ENCODE results near the gene TMED10. TPM values are rescaled to one million over a fixed set of nuclear protein-coding genes. Genes with fewer than 3 reads are reported as not detected.

TMED10 gene
- total RNA-seq, 2 donors from 2014 or later = 320 to 397 TPM

GRCh38 chr14:75150150-75150549 lies 26.3 kb downstream of the TMED10 start:
- intact Hi-C loops (cut with DNase I) = no loop called here
- 72% methylated on average over 2 of the region's 2 CpGs for WGBS
- Histone ChIP-seq H3K36me3 (no peaks in the 10 kb centered on the region), H3K27me3 (replicated peaks; ENCODE audit: insufficient read depth) (no peaks in the 10 kb centered on the region), H3K4me1 (replicated peaks) (no peaks in the 10 kb centered on the region), H3K4me3 (no peak overlapping the region), H3K9me3 (no peaks in the 10 kb centered on the region), H3K27ac (no peak overlapping the region)
- DNase-seq (ENCODE audit: low spot score) = no peak
- TF ChIP-seq POLR2AphosphoS5 (IDR thresholded peaks at IDR 0.05) (no peak), POLR2A (IDR thresholded peaks at IDR 0.05) (no peak), CTCF (IDR thresholded peaks at IDR 0.05) (no peak)

DNA sequence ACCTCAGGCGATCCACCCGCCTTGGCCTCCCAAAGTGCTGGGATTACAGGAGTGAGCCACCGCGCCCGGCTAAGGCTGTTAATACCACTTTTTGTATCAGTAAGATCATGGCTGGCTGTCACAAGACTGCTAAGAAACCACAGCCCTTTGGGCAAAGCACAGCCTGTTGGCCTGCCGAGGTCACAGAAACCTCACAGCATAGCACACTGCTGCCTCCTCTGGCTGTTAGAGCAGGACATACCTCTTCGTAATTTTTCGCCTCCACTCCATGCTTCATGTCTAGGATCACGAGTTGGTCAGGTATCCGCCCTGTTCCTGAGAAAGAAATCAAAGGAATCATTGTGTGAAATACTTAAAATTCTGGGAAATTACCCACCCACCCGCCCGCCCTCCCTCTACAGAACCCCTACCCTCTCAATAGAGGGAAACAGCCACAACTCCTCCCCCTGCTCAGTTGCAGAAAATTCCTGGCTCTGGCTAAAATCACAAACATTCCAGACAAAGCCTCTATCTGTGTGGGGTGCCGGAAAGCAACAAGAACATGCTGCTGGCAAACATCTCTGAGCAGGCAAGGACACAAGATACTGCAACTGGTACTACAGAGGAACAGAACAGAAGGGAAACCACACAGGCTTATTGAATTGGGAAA lies 28.9 kb downstream of the TMED10 start:
- H3K4me1 ChIP-seq (replicated peaks) = peaks cover 6% of the 10 kb centered on the region
- peak overlapping the region; percentile 55 to 69 for H3K27ac ChIP-seq
- H3K36me3 ChIP-seq = no peaks in the 10 kb centered on the region
- no peaks in the 10 kb centered on the region for H3K27me3 ChIP-seq (replicated peaks; ENCODE audit: insufficient read depth)
- peak; percentile 56 for TF ChIP-seq POLR2AphosphoS5 (IDR thresholded peaks at IDR 0.05)
- peak in 2 of 4 experiments; percentile 34 to 40 for TF ChIP-seq CTCF (IDR thresholded peaks at IDR 0.05)
- TF ChIP-seq POLR2A (IDR thresholded peaks at IDR 0.05) = no peak
- no peaks in the 10 kb centered on the region for H3K9me3 ChIP-seq
- intact Hi-C loops (cut with DNase I) = no loop called here
- DNase-seq (ENCODE audit: low spot score) = peak; percentile 67
- WGBS = 45% methylated on average over 13 of the region's 13 CpGs
- no peak overlapping the region for H3K4me3 ChIP-seq

- intact Hi-C loops (cut with DNase I) = no loop called here
- no peak overlapping the region for H3K27ac ChIP-seq
- H3K9me3 ChIP-seq = no peaks in the 10 kb centered on the region
- no peaks in the 10 kb centered on the region for H3K36me3 ChIP-seq
- TF ChIP-seq POLR2A (IDR thresholded peaks at IDR 0.05) (no peak), POLR2AphosphoS5 (IDR thresholded peaks at IDR 0.05) (no peak), CTCF (IDR thresholded peaks at IDR 0.05) (no peak)
- no peak for DNase-seq (ENCODE audit: low spot score)
- peaks cover 10% of the 10 kb centered on the region for H3K4me1 ChIP-seq (replicated peaks)
- 85% methylated on average over 5 of the region's 5 CpGs for WGBS
- no peak overlapping the region for H3K4me3 ChIP-seq
- no peaks in the 10 kb centered on the region for H3K27me3 ChIP-seq (replicated peaks; ENCODE audit: insufficient read depth)
Measured at GRCh38 chr14:75144944-75145343, 31.5 kb downstream of the TMED10 start.

- no peak overlapping the region for H3K27ac ChIP-seq
- intact Hi-C loops (cut with DNase I) = no loop called here
- H3K9me3 ChIP-seq = no peaks in the 10 kb centered on the region
- DNase-seq (ENCODE audit: low spot score) = no peak
- H3K4me3 ChIP-seq = no peak overlapping the region
- 78% methylated on average over 9 of the region's 9 CpGs for WGBS
- no peaks in the 10 kb centered on the region for H3K36me3 ChIP-seq
- TF ChIP-seq POLR2AphosphoS5 (IDR thresholded peaks at IDR 0.05) (no peak), POLR2A (IDR thresholded peaks at IDR 0.05) (no peak), CTCF (IDR thresholded peaks at IDR 0.05) (no peak)
- H3K4me1 ChIP-seq (replicated peaks) = peaks cover 10% of the 10 kb centered on the region
- no peaks in the 10 kb centered on the region for H3K27me3 ChIP-seq (replicated peaks; ENCODE audit: insufficient read depth)
Measured at GRCh38 chr14:75143761-75144527, 32.5 kb downstream of the TMED10 start.

Measured in prostate gland (tissue), 2 donors.